Transverse colon (tissue), 4 donors: Measurements from ENCODE around the gene HADH.

Experiments
- CTCF ChIP-seq, 5 experiments: fragments of 200-600 bp in 3 of 5; fragments of 450-650 bp in 2 of 5; sonication (generic) in 3 of 5; IDR thresholded peaks; 1 replicate in 2 of 5; 2 replicates in 3 of 5; pipeline ENCODE4 v1.5.1; 2016 to 2017; ENCODE audit warnings: antibody characterized with exemption in 5 of 5, inconsistent platforms in 3 of 5, mild to moderate bottlenecking in 2 of 5, moderate library complexity in 1 of 5
- EP300 ChIP-seq: sonication (generic); formaldehyde crosslinking; IDR thresholded peaks from one replicate; pipeline ENCODE4 v1.6.1; 2017; ENCODE audit warnings: antibody characterized with exemption, low read depth
- POLR2A ChIP-seq: fragments of 450-650 bp; IDR thresholded peaks from one replicate; pipeline ENCODE4 v1.6.1; 2016; ENCODE audit warnings: antibody characterized with exemption, mild to moderate bottlenecking, moderate library complexity
- POLR2AphosphoS5 ChIP-seq, 3 donors: sonication (generic); formaldehyde crosslinking; IDR thresholded peaks; one replicate each; pipeline ENCODE4 v1.6.1; 2016; ENCODE audit warnings: antibody characterized with exemption in 3 of 3

- TF ChIP-seq CTCF (IDR thresholded peaks at IDR 0.05), result no peak
- TF ChIP-seq POLR2A, result no peak
- no peak for TF ChIP-seq EP300
- no peak for TF ChIP-seq POLR2AphosphoS5 (IDR thresholded peaks at IDR 0.05)
Observed at GRCh38 chr4:108004646-108005045, 15.0 kb downstream of the HADH start.
